NOMO-1 treated with DMSO at 0.1 percent for 48 hours (cell line): Measurements from ENCODE around the gene TFEB.
A peak's percentile ranks its signal among the peaks of the same experiment; 100 is the strongest.

Experiments used
- DNase-seq: peaks from one replicate; lab custom pipeline; 2025; ENCODE audit not compliant: unreplicated experiment; lab: John Stamatoyannopoulos, UW

Gene TFEB

GRCh38 chr6:41692080-41692675, 43.2 kb downstream of the TFEB start:
- no peak for DNase-seq

- no peak for DNase-seq
These were observed 43.9 kb downstream of the TFEB start for GRCh38 chr6:41691426-41692079.

- no peak for DNase-seq
These were observed 44.7 kb downstream of the TFEB start for GRCh38 chr6:41690541-41691330.

DNA sequence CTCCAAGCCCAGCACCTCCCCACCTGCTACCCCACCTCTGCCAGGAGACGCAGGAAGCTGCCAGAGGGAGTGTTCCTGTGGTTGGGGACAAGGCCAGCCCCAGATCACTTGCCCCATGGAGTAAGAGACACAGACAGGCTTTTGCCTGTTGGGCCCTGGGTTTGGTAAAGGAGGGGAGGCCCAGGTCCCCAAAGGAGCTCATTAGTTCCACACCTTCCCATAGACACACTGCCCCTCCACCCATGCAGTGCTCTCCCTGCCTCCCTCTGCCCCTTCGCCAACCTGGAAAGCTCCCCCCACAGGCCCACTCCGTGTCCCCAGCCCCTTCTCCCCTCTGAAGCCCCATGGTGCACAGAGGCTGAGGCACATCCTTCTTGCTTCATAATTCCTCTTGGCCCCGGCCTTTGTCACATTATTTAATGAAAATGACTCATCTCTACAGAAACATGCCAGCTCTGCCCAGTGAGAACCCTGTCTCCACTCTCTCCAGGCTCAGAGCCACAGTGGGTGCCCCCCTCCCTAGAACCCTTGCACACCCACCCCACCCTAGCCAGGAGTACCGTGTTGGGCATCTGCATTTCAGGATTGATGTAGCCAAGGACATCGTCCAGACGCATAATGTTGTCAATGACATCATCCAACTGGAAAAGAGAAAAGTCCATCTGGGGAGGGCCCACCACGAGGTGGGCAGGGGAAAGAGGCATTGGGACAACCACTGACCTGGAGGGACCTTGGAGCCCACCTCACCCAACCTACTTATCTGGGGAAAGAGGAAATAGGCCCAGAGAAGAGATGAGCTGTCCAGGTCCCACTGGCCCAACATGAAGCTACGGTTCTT, 46.0 kb downstream of the TFEB start:
- no peak for DNase-seq

DNA sequence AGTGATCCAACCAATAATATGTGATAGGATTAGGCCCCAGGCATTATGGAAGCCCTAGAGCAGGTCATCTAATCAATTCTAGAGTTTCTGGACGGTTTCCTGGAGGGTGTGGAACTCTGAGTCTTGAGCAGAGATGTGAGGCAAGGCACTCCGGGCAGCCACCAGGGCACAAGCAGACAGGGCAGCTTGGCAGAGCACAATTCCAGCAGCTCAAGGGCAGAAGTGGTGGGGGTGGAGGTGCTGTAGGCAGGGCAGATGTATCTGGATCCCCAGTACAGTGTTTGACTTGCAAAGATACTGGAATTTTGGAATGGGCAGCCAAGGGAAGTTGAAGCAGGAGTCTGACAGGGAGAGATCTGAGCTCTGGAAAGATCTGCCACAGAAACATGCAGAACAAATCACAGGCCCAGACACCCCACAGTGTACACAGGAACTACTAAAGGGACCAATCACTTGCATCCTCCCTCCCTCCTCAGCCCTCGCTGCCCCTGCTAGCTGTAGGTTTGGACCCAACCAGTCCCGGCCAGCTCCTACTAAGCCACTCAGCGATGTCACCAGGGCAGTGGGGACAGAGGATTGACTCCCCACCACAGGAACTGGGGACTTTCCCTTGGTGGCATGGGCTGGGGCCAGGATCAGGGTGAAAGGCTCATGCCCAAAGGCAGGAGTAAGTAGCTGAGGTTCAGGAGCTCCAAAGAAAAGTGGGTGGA, 47.0 kb downstream of the TFEB start:
- no peak for DNase-seq

DNA sequence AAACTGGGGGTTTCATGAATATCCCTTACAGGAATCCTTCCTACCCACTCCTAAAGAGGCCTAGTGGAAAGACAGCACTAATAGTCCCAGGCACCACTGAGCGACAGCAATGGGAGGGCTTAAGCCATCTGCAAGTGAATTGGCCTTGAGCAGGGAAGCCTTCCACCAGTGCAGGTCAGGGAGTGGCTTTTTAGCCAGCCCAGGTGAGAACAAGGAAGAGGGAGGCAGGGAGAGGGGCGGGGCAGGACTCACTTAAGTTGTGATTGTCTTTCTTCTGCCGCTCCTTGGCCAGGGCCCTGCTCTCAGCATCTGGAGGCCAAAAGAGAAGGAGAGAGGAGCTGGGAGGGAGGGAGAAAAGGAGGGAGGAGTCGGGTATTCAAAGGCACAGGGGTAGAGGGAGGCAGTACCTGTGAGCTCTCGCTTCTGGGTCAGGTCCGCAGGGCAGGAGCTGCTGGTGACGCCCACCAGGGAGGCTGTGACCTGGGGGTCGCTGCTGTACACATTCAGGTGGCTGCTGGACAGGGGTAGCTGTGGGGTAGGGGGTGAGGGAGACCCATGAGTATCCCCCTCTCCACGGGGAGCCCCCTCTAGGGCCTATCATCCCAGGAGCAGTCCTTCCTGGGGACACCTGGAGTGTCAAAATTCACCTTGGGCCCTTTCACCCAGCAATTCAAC, 47.8 kb downstream of the TFEB start:
- DNase-seq: no peak

- no peak for DNase-seq
These were observed 49.6 kb downstream of the TFEB start for GRCh38 chr6:41685641-41686380.

DNA sequence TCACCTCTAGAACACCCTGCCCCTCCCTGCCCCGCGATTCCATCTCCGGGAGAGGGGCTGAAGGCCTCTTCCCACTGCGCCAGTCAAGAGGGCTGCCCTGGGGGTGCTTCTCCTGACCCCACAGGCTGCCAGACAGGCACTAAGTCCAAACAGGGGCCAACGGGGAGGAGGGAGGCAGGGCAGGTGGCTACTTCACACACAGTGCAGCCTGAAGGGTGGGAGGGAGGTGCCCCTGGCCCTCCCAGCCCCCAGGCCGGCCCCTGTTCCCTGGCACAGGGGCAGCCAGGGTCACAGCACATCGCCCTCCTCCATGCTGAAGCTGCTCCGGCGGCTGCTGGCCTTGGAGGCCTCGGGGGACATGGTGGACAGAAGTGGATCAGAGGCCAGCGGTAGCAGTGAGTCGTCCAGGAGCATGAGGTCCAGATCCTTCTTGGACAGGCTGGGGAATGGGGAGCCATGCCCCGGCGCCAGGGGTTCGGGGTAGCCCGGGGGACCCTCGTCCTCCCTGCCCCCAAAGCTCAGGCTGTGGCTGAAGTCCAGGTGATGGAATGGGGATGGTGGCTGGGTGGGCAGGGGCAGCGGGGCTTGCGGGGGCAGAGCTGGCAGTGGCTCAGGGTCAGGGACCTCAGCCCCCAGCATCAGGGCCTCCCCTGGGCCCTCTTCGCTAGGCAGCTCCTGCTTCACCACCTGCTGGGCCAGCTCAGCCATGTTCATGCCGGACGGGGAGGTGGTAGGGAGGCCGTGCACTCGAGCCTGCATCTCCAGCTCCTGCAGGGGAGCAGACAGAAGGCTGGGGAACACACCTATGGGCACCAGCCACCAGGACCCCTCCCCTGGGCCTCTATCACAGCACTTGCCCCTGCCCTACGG, 50.9 kb downstream of the TFEB start:
- DNase-seq: no peak

- peak; percentile 48 for DNase-seq
These were observed 51.7 kb downstream of the TFEB start for GRCh38 chr6:41683523-41684310.

GRCh38 chr6:41683273-41683522, 52.2 kb downstream of the TFEB start:
- DNase-seq: no peak

DNA sequence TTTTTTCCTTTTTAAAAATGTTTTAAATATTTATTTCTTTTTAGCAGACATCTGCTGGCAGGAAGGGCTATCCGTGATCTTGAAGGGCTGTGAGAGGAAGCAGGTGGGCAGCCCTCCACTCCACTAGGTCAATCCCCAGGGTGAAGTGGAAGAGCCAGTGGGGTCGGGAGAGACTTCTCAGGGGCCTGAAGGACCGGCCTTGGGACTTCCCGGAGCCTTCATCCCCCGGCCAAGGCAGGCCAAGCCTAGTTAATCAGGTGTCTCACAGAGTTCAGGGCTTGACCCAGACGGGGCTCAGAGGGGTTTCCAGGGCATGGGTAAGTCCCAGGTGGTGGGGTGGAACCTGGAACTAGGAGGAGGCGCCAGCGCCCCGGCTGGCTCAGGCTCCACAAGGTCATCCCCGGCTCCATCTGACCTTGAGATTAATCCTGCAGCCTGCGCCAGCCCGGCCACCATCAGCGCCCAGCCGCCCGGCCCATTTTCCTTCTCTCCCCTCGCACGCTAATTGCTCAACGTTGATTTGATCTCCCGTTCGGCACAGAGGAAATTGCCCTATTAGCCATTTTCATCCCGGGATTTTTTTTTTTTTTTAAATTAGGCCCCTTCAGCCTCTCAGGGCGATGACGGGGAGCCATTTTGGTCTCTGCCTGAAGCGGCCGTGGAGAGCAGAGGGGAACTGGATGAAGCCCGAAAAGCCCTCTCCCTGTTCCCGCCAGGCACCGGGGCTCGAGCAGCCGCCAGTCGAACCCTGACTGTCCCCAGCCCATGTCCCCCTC, 52.7 kb downstream of the TFEB start:
- DNase-seq: no peak

GRCh38 chr6:41682056-41682477, 53.3 kb downstream of the TFEB start:
- peak; percentile 58 for DNase-seq

DNA sequence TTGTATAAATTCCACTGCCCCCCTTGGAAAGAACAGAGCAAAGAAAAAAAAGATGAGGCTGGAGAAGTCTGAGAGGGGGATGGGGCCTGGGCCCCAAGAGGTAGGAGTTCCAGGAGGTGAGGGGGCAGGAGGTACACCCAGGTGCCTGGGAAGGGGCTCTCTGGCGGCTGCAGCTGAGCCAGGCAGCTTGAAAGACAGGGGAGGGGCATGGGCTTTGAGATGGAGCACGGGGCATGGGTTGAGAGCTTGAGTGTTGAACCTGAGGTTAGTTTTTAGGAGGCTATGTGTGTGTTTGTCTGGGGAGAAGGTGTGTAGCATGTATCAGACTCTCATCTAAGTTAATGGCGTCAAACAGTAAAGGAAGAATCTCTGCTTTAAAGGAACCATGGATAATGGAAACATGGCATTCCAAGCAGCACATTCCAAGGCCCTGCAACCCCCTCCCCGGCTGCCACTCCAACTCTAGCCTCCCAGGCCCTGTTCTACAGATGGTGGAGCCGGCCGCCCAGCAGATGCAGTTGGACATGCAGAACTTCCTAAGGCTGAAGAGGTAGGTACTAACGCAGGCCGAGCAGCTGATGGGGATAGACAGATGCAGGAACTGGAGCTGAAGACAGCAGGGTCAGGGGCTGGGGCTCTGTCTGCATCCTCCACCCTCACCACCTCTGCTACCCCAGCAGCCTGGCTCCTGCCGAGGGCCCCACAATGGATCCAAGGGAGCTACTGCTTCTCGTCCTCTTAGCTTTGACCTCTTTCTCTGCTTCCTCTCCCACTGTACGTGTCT, 55.0 kb downstream of the TFEB start:
- no peak for DNase-seq

- DNase-seq: no peak
These were observed 55.7 kb downstream of the TFEB start for GRCh38 chr6:41679696-41680095.

DNA sequence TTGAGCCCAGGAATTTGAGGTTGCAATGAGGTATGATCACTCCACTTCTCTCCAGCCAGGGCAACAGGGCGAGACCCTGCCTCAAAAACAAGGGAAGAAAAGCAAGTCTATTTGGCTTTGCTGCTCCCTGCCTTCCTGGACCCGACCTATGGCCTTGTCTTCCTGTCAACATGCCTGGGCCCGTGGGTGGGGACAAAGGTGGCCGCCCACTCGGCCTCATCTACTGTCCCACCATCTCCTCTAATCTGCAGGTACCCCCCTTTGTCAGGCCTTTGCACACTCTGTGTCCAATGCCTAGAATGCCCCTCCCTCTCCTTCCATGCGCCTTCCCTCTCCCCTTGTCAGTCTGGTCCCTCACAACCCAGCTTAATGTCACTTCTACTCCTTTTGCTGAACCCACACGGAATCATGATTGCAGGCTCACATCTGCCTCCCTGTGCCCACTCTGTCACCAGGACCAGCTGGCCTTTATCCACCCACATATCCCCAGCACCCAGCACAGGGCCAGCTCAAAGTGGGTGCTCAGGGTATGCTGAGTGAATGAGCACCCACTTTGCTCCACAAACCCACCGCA, 56.8 kb downstream of the TFEB start:
- DNase-seq: no peak
